GM12878 (cell line): Measurements from ENCODE around the gene NOL4L. TPM values are rescaled to one million over a fixed set of nuclear protein-coding genes. Genes with fewer than 3 reads are reported as not detected.

Experiments
- ATAC-seq: fragments of 200-7000 bp; cut with Tn5 transposase; 3 replicates; pipeline ENCODE4 v1.9.1; 2020; ENCODE audit warnings: mild to moderate bottlenecking, moderate library complexity
- BruUV-seq: library from RNA; stranded (reverse); fragments of 400-500 nt; replicated peaks from 2 replicates; lab custom pipeline; 2021; lab: Mats Ljungman, UMichigan
- CTCF ChIA-PET: fragments of 300-600 bp; sonication (Branson Sonifier 250); formaldehyde crosslinking; extraction: SDS; loops from one replicate; lab custom pipeline; 2021; ENCODE audit warnings: inconsistent platforms; lab: Yijun Ruan, JAX
- POLR2A ChIA-PET: fragments of 350-600 bp; formaldehyde crosslinking; extraction: SDS; loops from one replicate; lab custom pipeline; 2021; ENCODE audit warnings: inconsistent platforms; lab: Charles Lee
- RAD21 ChIA-PET: fragments of 300-600 bp; sonication (Branson Sonifier 250); formaldehyde crosslinking; loops from one replicate; lab custom pipeline; 2023; ENCODE audit warnings: antibody characterized with exemption; ENCODE audit not compliant: unreplicated experiment; lab: Charles Lee
- SMC1A ChIA-PET: fragments of 300-600 bp; sonication (Branson Sonifier 250); formaldehyde crosslinking; loops from one replicate; lab custom pipeline; 2023; ENCODE audit not compliant: unreplicated experiment, uncharacterized antibody; lab: Charles Lee
- DNase-seq: peaks from one replicate; pipeline ENCODE4 v3.0.0-alpha.2; 2011; ENCODE audit warnings: low read depth, low spot score
- FAIRE-seq: peaks from 3 replicates; lab custom pipeline; 2011; peaks lifted over from hg19 to GRCh38; lab: Jason Lieb, UNC
- H2AFZ ChIP-seq: 2 replicates; pipeline ENCODE4 v1.6.0; 2011; ENCODE audit warnings: low read depth, low read length, control low read depth; ENCODE audit not compliant: control insufficient read depth
- H3K27ac ChIP-seq: 2 replicates; pipeline ENCODE4 v1.5.1; 2011; ENCODE audit warnings: control low read depth; ENCODE audit not compliant: control insufficient read depth, insufficient read depth
- H3K27me3 ChIP-seq, 2 experiments: replicated peaks in 1 of 2; 2 replicates each; pipeline versions ENCODE4 v1.6.0 to v1.6.1; 2011; ENCODE audit warnings: low read length in 1 of 2; ENCODE audit not compliant: control insufficient read depth in 2 of 2, insufficient read depth in 2 of 2
- H3K36me3 ChIP-seq, 2 experiments: 2 replicates each; pipeline ENCODE4 v1.5.1; 2011; ENCODE audit warnings: low read length in 1 of 2; ENCODE audit not compliant: control insufficient read depth in 2 of 2, insufficient read depth in 2 of 2
- H3K4me1 ChIP-seq: 2 replicates; pipeline ENCODE4 v1.6.1; 2011; ENCODE audit warnings: mild to moderate bottlenecking, low read length, moderate library complexity, mixed read lengths; ENCODE audit not compliant: control insufficient read depth, insufficient read depth
- H3K4me2 ChIP-seq: 2 replicates; pipeline ENCODE4 v1.6.0; 2011; ENCODE audit warnings: control low read depth; ENCODE audit not compliant: control insufficient read depth, insufficient read depth
- H3K4me3 ChIP-seq: fragments of 200-600 bp; sonication (generic); 2 replicates; pipeline ENCODE4 v1.5.1; 2016
- H3K79me2 ChIP-seq: 2 replicates; pipeline ENCODE4 v1.6.0; 2011; ENCODE audit warnings: low read length; ENCODE audit not compliant: control insufficient read depth, insufficient read depth
- H3K9ac ChIP-seq: 2 replicates; pipeline ENCODE4 v1.8.0; 2011; ENCODE audit warnings: low read length, control low read depth, mixed read lengths; ENCODE audit not compliant: control insufficient read depth, insufficient read depth
- H3K9me3 ChIP-seq: replicated peaks from 3 replicates; pipeline ENCODE4 v1.5.1; 2011; ENCODE audit warnings: mild to moderate bottlenecking, low read length; ENCODE audit not compliant: control insufficient read depth, insufficient read depth
- H4K20me1 ChIP-seq: 2 replicates; pipeline ENCODE4 v1.6.0; 2011; ENCODE audit not compliant: control insufficient read depth, insufficient read depth
- CBFB ChIP-seq: IDR thresholded peaks from 2 replicates; pipeline ENCODE4 v1.6.1; 2016; ENCODE audit warnings: antibody characterized with exemption, low read depth
- CBX5 ChIP-seq: sonication (generic); IDR thresholded peaks from 2 replicates; pipeline ENCODE4 v1.6.1; 2016; ENCODE audit warnings: low read depth, moderate library complexity, mild to moderate bottlenecking, inconsistent platforms
- CREM ChIP-seq: IDR thresholded peaks from 2 replicates; pipeline ENCODE4 v1.6.1; 2014; ENCODE audit warnings: antibody characterized with exemption, low read depth
- EGR1 ChIP-seq, 2 experiments: IDR thresholded peaks; 1 replicate in 1 of 2; 2 replicates in 1 of 2; pipeline ENCODE4 v1.6.1; 2011 to 2012; ENCODE audit warnings: low read depth in 2 of 2, low read length in 2 of 2, borderline replicate concordance in 1 of 2, mild to moderate bottlenecking in 1 of 2, moderate library complexity in 1 of 2
- HCFC1 ChIP-seq: fragments of 150-350 bp; IDR thresholded peaks from 2 replicates; pipeline ENCODE4 v1.6.1; 2014; ENCODE audit warnings: low read length
- MYB ChIP-seq: fragments of 150-350 bp; IDR thresholded peaks from 2 replicates; pipeline ENCODE4 v1.6.1; 2014; ENCODE audit warnings: mild to moderate bottlenecking, low read depth, low read length, borderline replicate concordance
- RB1 ChIP-seq: fragments of 450-650 bp; formaldehyde crosslinking; IDR thresholded peaks from 2 replicates; pipeline ENCODE4 v1.6.1; 2017; ENCODE audit warnings: mild to moderate bottlenecking, borderline replicate concordance
- RUNX3 ChIP-seq: IDR thresholded peaks from 2 replicates; pipeline ENCODE4 v1.6.1; 2012; ENCODE audit warnings: low read length, inconsistent platforms
- SREBF1 ChIP-seq: IDR thresholded peaks from 2 replicates; pipeline ENCODE4 v1.6.1; 2012; ENCODE audit warnings: mild to moderate bottlenecking, low read length
- SRF ChIP-seq, 2 experiments: IDR thresholded peaks; 2 replicates each; pipeline ENCODE4 v1.6.1; 2011; ENCODE audit warnings: low read depth in 2 of 2, low read length in 2 of 2, mild to moderate bottlenecking in 1 of 2, moderate library complexity in 1 of 2
- TCF12 ChIP-seq: IDR thresholded peaks from 2 replicates; pipeline ENCODE4 v1.6.1; 2011; ENCODE audit warnings: low read depth, mild to moderate bottlenecking, low read length
- ZNF687 ChIP-seq: fragments of 450-650 bp; IDR thresholded peaks from 2 replicates; pipeline ENCODE4 v1.6.1; 2017; ENCODE audit warnings: mild to moderate bottlenecking, moderate library complexity
- WGBS: methylation state at CpG from one replicate; pipeline ENCODE4 v1.1.6; 2016; ENCODE audit warnings: low lambda C conversion rate; ENCODE audit not compliant: insufficient replicate concordance, insufficient coverage; ENCODE audit errors: missing lambda C conversion rate; 5-methylcytosine and 5-hydroxymethylcytosine counted together
- in situ Hi-C: fragments of 300-500 bp; cut with MboI; formaldehyde crosslinking; loops from 9 replicates; pipeline ENCODE4 v1.14.3; 2018; ENCODE audit warnings: mixed read lengths
- intact Hi-C: fragments of 100-400 bp; cut with micrococcal nuclease; formaldehyde crosslinking; loops from one replicate; pipeline ENCODE4 v1.14.2; 2022; ENCODE audit not compliant: unreplicated experiment
- polyA plus RNA-seq, 11 experiments: library from polyadenylated mRNA; depleted of rRNA in 4 of 11; unstranded in 6 of 11; stranded (reverse) in 5 of 11; fragments of >200 nt; fragmentation: Nextera tagmentation in 4 of 11; fragmentation: Illumina TruSeq in 1 of 11; extraction: Ambion mirVana in 4 of 11; extraction: Trizol in 1 of 11; gene quantifications; 1 replicate in 1 of 11; 2 replicates in 10 of 11; pipeline versions ENCODE4 v1.2.1 to v1.2.3, GENCODE V29; 2011 to 2016; ENCODE audit warnings: inconsistent platforms in 2 of 11, missing spikeins in 2 of 11, low read depth in 1 of 11
- total RNA-seq, 4 experiments: library from RNA; depleted of rRNA in 3 of 4; stranded (reverse); fragments of >200 nt in 3 of 4; fragmentation: Illumina TruSeq in 1 of 4; extraction: Trizol in 1 of 4; gene quantifications; 2 replicates each; pipeline versions ENCODE4 v1.2.1 to v1.2.3, GENCODE V29; 2013 to 2021
- TF ChIP-seq, protein P1 (sequence below): fragments of 450-650 bp; IDR thresholded peaks from 2 replicates; pipeline ENCODE4 v1.6.1; 2014; ENCODE audit warnings: mild to moderate bottlenecking

Gene NOL4L
- total and polyA plus RNA-seq, 10 of the 15 experiments (the other 5 are each of a cell fraction or from before 2014, with no cell fraction given) = 2.3 to 24.0 (median 8.0) TPM

GRCh38 chr20:32474967-32475811 is 109.9 kb downstream of the NOL4L start:
- H4K20me1 ChIP-seq = peaks cover 7% of the 10 kb centered on the region
- H3K27me3 ChIP-seq = no peaks in the 10 kb centered on the region
- ChIA-PET CTCF (interaction anchor here (0.8 to 1.7 kb wide), 3 partner anchors 9 to 177 kb away, joined by 3 read pairs; no protein-coding TSS in a partner anchor), POLR2A (no interaction called here)
- no peak for FAIRE-seq
- H3K9ac ChIP-seq = peak overlapping the region; percentile 39; the same call in 1 of the 2 replicates
- H3K4me1 ChIP-seq = peaks cover 11% of the 10 kb centered on the region
- BruUV-seq = no TSS peak
- in situ Hi-C loops = no loop called here
- H3K4me3 ChIP-seq = no peak overlapping the region
- no peak for TF ChIP-seq CBX5
- TF ChIP-seq RB1 = no peak
- 0 out of 2 replicates have a peak, but pooled peaks have one; percentile 35 for TF ChIP-seq RUNX3
- 0 out of 3 replicates have a peak, but pooled peaks of 1 of the 2 experiments have one; percentile 3 for TF ChIP-seq EGR1 (IDR thresholded peaks at IDR 0.05; ENCODE audit: borderline replicate concordance in 1 of 2, low read depth in 2 of 2, low read length in 2 of 2)
- 0 out of 2 replicates have a peak, but pooled peaks have one; percentile 40 for TF ChIP-seq CREM
- TF ChIP-seq SREBF1 = no peak
- TF ChIP-seq, all 136 proteins: peak for 3
- WGBS = 33% methylated on average over 24 of the region's 28 CpGs
- H3K79me2 ChIP-seq = no peaks in the 10 kb centered on the region
- DNase-seq = no peak
- H3K9me3 ChIP-seq = no peaks in the 10 kb centered on the region
- intact Hi-C loops = no loop called here
- ChIA-PET SMC1A (interaction anchor here (0.7 kb wide), 1 partner anchor 44 kb away, joined by 3 read pairs; no protein-coding TSS in a partner anchor), RAD21 (no interaction called here)
- ATAC-seq = peak; percentile 81
- H3K4me2 ChIP-seq = peak overlapping the region; percentile 55
- peak overlapping the region; percentile 60 for H2AFZ ChIP-seq
- no peaks in the 10 kb centered on the region; a peak in 1 of 4 replicates for H3K36me3 ChIP-seq
- H3K27ac ChIP-seq = no peak overlapping the region

GRCh38 chr20:32474717-32474966 is 110.5 kb downstream of the NOL4L start:
- no peak overlapping the region for H3K9ac ChIP-seq
- POLR2A ChIA-PET = no interaction called here
- TF ChIP-seq MYB (no peak), SRF (IDR thresholded peaks at IDR 0.05; ENCODE audit: low read depth in 2 of 2, low read length in 2 of 2) (no peak), HCFC1 (no peak), ZNF687 (no peak), TCF12 (no peak), CBFB (no peak)
- TF ChIP-seq, protein P1, sequence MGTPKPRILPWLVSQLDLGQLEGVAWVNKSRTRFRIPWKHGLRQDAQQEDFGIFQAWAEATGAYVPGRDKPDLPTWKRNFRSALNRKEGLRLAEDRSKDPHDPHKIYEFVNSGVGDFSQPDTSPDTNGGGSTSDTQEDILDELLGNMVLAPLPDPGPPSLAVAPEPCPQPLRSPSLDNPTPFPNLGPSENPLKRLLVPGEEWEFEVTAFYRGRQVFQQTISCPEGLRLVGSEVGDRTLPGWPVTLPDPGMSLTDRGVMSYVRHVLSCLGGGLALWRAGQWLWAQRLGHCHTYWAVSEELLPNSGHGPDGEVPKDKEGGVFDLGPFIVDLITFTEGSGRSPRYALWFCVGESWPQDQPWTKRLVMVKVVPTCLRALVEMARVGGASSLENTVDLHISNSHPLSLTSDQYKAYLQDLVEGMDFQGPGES = no peak

More at GRCh38 chr20:32474717-32474966, 110.5 kb downstream of the NOL4L start:
- Histone ChIP-seq H3K4me3 (no peak overlapping the region), H3K79me2 (no peaks in the 10 kb centered on the region), H3K36me3 (no peaks in the 10 kb centered on the region; a peak in 1 of 4 replicates), H3K4me1 (peaks cover 11% of the 10 kb centered on the region), H3K27me3 (no peaks in the 10 kb centered on the region), H3K9me3 (no peaks in the 10 kb centered on the region), H3K4me2 (no peak overlapping the region; the same call in 1 of the 2 replicates), H4K20me1 (peaks cover 7% of the 10 kb centered on the region), H2AFZ (no peak overlapping the region), H3K27ac (no peak overlapping the region)
- FAIRE-seq (no peak), ATAC-seq (no peak), DNase-seq (no peak)
- intact Hi-C loops = no loop called here
- RAD21 ChIA-PET = no interaction called here
- no TSS peak for BruUV-seq
- 52% methylated on average over 8 of the region's 8 CpGs for WGBS
- SMC1A ChIA-PET = no interaction called here
- CTCF ChIA-PET = interaction anchor here (0.8 to 1.3 kb wide), 2 partner anchors 9 to 177 kb away, joined by 3 read pairs; no protein-coding TSS in a partner anchor
- in situ Hi-C loops = no loop called here
